Measurements from ENCODE around the gene SEPTIN10.
"Not testable (repeated sequence)": the region's sequence is repeated elsewhere in the genome, so short reads cannot be mapped to it uniquely, and the experiment has no call there.

SEPTIN10 gene

GRCh38 chr2:109601783-109602182 is 12.0 kb downstream of the SEPTIN10 start:
- no peak for DNase-seq

GRCh38 chr2:109597283-109597682 is 16.5 kb downstream of the SEPTIN10 start:
- no peak for DNase-seq

- no peak for DNase-seq
Observed at GRCh38 chr2:109595644-109596043, 18.1 kb downstream of the SEPTIN10 start.

GRCh38 chr2:109594246-109594885 is 19.4 kb downstream of the SEPTIN10 start:
- no peak for DNase-seq

- no peak for DNase-seq
Observed at GRCh38 chr2:109592905-109593304, 20.9 kb downstream of the SEPTIN10 start.

GRCh38 chr2:109591206-109591605 is 22.6 kb downstream of the SEPTIN10 start:
- no peak for DNase-seq

- no peak for DNase-seq
Observed at GRCh38 chr2:109586687-109587086, 27.1 kb downstream of the SEPTIN10 start.

GRCh38 chr2:109582928-109583895 is 30.6 kb downstream of the SEPTIN10 start:
- DNase-seq = no peak

- not testable (repeated sequence) for DNase-seq
Observed at GRCh38 chr2:109577630-109578029, 36.1 kb downstream of the SEPTIN10 start.

- no peak for DNase-seq
Observed at GRCh38 chr2:109575373-109575772, 38.4 kb downstream of the SEPTIN10 start.

- no peak for DNase-seq
Observed at GRCh38 chr2:109563980-109564550, 49.7 kb downstream of the SEPTIN10 start.

GRCh38 chr2:109563288-109563687 is 50.5 kb downstream of the SEPTIN10 start:
- DNase-seq = no peak

- DNase-seq = no peak
Observed at GRCh38 chr2:109562421-109562820, 51.3 kb downstream of the SEPTIN10 start.

- DNase-seq = no peak
Observed at GRCh38 chr2:109560265-109560664, 53.5 kb downstream of the SEPTIN10 start.

GRCh38 chr2:109558076-109558882 is 55.5 kb downstream of the SEPTIN10 start:
- peak; percentile 50 to 68 for DNase-seq

GRCh38 chr2:109557309-109557708 is 56.5 kb downstream of the SEPTIN10 start:
- DNase-seq = no peak

GRCh38 chr2:109555346-109555900 is 58.3 kb downstream of the SEPTIN10 start:
- no peak for DNase-seq

- no peak for DNase-seq
Observed at GRCh38 chr2:109554758-109555157, 59.0 kb downstream of the SEPTIN10 start.

- DNase-seq = no peak
Observed at GRCh38 chr2:109549016-109549590, 64.7 kb downstream of the SEPTIN10 start.

- no peak for DNase-seq
Observed at GRCh38 chr2:109547280-109547679, 66.5 kb downstream of the SEPTIN10 start.

GRCh38 chr2:109545828-109546713 is 67.7 kb downstream of the SEPTIN10 start:
- DNase-seq = peak; percentile 62 to 64

All from inflammatory macrophage (primary cell).